Vagina (tissue), 2 donors: ENCODE measurements around the gene IL23R. TPM values are rescaled to one million over a fixed set of nuclear protein-coding genes. Genes with fewer than 3 reads are reported as not detected.
"Not testable (repeated sequence)": the region's sequence is repeated elsewhere in the genome, so short reads cannot be mapped to it uniquely, and the experiment has no call there.

ENCODE experiments used
- DNase-seq, 2 donors: peaks; one replicate each; pipeline ENCODE4 v3.0.0-alpha.2; 2017; ENCODE audit errors: extremely low spot score in 2 of 2
- H3K27ac ChIP-seq: fragments of 200-600 bp; sonication (generic); one replicate; pipeline ENCODE4 v1.5.1; 2019
- H3K27me3 ChIP-seq: fragments of 200-600 bp; sonication (generic); one replicate; pipeline ENCODE4 v1.5.1; 2019
- H3K36me3 ChIP-seq, 2 donors: fragments of 200-600 bp; sonication (generic); one replicate each; pipeline ENCODE4 v1.5.1; 2017 to 2019
- H3K4me1 ChIP-seq: fragments of 200-600 bp; sonication (generic); one replicate; pipeline ENCODE4 v1.5.1; 2019
- H3K4me3 ChIP-seq, 2 donors: fragments of 200-600 bp; sonication (generic); 1 replicate in 1 of 2; 2 replicates in 1 of 2; pipeline ENCODE4 v1.5.1; 2016 to 2019
- H3K9me3 ChIP-seq: fragments of 200-600 bp; sonication (generic); one replicate; pipeline ENCODE4 v1.5.1; 2019
- POLR2A ChIP-seq, 2 donors: fragments of 450-650 bp; IDR thresholded peaks; one replicate each; pipeline ENCODE4 v1.6.1; 2017; ENCODE audit warnings: antibody characterized with exemption in 2 of 2, mild to moderate bottlenecking in 2 of 2, moderate library complexity in 2 of 2
- POLR2AphosphoS5 ChIP-seq, 2 donors: sonication (generic); formaldehyde crosslinking; IDR thresholded peaks; one replicate each; pipeline ENCODE4 v1.9.0; 2017; ENCODE audit warnings: antibody characterized with exemption in 2 of 2, mild to moderate bottlenecking in 2 of 2, low read depth in 1 of 2; ENCODE audit not compliant: insufficient read depth in 1 of 2
- intact Hi-C: fragments of 100-400 bp; cut with DNase I; formaldehyde crosslinking; loops from one replicate; pipeline ENCODE4 v1.15.1; 2023
- total RNA-seq: library from RNA; depleted of rRNA; stranded (reverse); fragments of >200 nt; gene quantifications from one replicate; pipeline ENCODE4 v1.2.3, GENCODE V29; 2016
- TF ChIP-seq, protein P1 (sequence below), 3 experiments: fragments of 450-650 bp in 2 of 3; fragments of 200-600 bp in 1 of 3; sonication (generic) in 1 of 3; IDR thresholded peaks; one replicate each; pipeline ENCODE4 v1.5.1; 2017 to 2019; ENCODE audit warnings: antibody characterized with exemption in 3 of 3, mild to moderate bottlenecking in 2 of 3, moderate library complexity in 2 of 3

Gene IL23R
- total RNA-seq, 1 donor from 2014 or later: not detected

DNA sequence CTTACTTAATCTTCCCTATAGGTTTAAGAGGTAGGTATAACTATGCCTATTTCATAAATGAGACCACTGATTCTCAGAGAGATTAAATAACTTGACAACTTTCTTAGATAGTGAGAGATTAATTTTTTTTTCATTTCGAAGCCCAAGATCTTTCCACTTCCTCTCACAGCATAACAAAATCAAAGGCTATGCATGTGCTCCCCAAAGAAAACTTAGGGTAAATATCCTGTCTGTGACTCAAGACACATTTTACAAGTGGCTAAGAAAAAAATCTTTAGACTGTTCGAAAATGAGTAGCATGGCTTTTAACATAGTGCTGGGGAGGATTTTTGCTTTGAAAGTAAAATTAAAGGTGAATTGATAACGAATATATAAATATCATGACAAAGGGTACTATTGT, 23.3 kb upstream of the IL23R start:
- no peaks in the 10 kb centered on the region for H3K4me1 ChIP-seq
- no peak overlapping the region for H3K27ac ChIP-seq
- no peak for DNase-seq
- intact Hi-C loops: no loop called here
- no peaks in the 10 kb centered on the region for H3K9me3 ChIP-seq
- TF ChIP-seq POLR2AphosphoS5 (IDR thresholded peaks at IDR 0.05; ENCODE audit: insufficient read depth in 1 of 2, low read depth in 1 of 2): no peak
- no peaks in the 10 kb centered on the region for H3K36me3 ChIP-seq
- no peak overlapping the region for H3K4me3 ChIP-seq
- no peaks in the 10 kb centered on the region for H3K27me3 ChIP-seq

DNA sequence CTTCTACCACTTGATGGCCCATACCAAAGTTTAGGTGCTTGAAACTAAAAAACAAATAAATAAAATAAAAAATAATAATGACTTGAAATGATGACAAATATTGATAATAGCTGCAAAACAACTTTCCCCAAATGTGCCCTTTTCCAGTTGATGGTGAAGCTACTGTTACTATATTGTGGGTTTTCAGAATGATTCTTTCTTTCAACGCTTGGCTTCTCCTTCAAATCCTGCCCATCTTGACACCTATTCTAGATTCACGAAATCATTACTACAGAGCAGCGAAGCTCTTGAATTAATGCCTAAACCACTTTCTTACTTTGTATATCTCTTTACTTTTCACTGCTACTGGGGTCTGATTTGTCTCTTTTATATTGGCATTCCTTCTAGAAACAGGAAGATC, 22.3 kb upstream of the IL23R start:
- peaks cover 4% of the 10 kb centered on the region for H3K4me1 ChIP-seq
- no peak overlapping the region for H3K27ac ChIP-seq
- no peaks in the 10 kb centered on the region for H3K27me3 ChIP-seq
- TF ChIP-seq, protein P1, sequence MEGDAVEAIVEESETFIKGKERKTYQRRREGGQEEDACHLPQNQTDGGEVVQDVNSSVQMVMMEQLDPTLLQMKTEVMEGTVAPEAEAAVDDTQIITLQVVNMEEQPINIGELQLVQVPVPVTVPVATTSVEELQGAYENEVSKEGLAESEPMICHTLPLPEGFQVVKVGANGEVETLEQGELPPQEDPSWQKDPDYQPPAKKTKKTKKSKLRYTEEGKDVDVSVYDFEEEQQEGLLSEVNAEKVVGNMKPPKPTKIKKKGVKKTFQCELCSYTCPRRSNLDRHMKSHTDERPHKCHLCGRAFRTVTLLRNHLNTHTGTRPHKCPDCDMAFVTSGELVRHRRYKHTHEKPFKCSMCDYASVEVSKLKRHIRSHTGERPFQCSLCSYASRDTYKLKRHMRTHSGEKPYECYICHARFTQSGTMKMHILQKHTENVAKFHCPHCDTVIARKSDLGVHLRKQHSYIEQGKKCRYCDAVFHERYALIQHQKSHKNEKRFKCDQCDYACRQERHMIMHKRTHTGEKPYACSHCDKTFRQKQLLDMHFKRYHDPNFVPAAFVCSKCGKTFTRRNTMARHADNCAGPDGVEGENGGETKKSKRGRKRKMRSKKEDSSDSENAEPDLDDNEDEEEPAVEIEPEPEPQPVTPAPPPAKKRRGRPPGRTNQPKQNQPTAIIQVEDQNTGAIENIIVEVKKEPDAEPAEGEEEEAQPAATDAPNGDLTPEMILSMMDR (IDR thresholded peaks at IDR 0.05): no peak
- no peak for TF ChIP-seq POLR2A (IDR thresholded peaks at IDR 0.05)
- no peak for TF ChIP-seq POLR2AphosphoS5 (IDR thresholded peaks at IDR 0.05; ENCODE audit: insufficient read depth in 1 of 2, low read depth in 1 of 2)
- no peak for DNase-seq
- no peaks in the 10 kb centered on the region for H3K9me3 ChIP-seq
- intact Hi-C loops: no loop called here
- no peak overlapping the region for H3K4me3 ChIP-seq
- H3K36me3 ChIP-seq: no peaks in the 10 kb centered on the region

DNA sequence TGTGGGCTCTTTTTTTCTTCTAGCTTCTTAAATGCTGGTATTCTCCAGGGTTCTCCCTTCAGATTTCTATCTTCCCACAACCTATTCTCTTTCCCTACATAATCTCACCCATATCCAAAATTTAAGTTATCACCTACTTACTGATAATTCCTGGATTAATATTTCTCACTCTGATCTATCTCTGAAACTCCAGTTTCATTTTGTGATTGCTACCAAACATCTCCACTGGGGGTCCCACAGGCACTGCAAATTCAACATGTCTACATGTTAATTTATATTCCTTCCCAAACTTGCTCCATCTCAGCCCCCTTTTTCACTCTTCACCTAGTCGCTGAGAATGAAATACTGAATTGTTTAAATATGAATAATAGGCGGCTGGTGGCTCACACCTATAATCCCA, 21.6 kb upstream of the IL23R start:
- H3K27ac ChIP-seq: no peak overlapping the region
- intact Hi-C loops: loop anchor here (5.0 kb wide), 2 partner anchors 147 to 382 kb away; no protein-coding TSS in a partner anchor
- TF ChIP-seq, protein P1 (IDR thresholded peaks at IDR 0.05): no peak
- no peak for TF ChIP-seq POLR2AphosphoS5 (IDR thresholded peaks at IDR 0.05; ENCODE audit: insufficient read depth in 1 of 2, low read depth in 1 of 2)
- no peak for TF ChIP-seq POLR2A (IDR thresholded peaks at IDR 0.05)
- no peak for DNase-seq
- no peaks in the 10 kb centered on the region for H3K27me3 ChIP-seq
- H3K9me3 ChIP-seq: no peaks in the 10 kb centered on the region
- no peak overlapping the region for H3K4me3 ChIP-seq
- H3K36me3 ChIP-seq: no peaks in the 10 kb centered on the region
- peaks cover 5% of the 10 kb centered on the region for H3K4me1 ChIP-seq

- TF ChIP-seq, protein P1 (IDR thresholded peaks at IDR 0.05): no peak
- no peak for TF ChIP-seq POLR2AphosphoS5 (IDR thresholded peaks at IDR 0.05; ENCODE audit: insufficient read depth in 1 of 2, low read depth in 1 of 2)
- no peak for TF ChIP-seq POLR2A (IDR thresholded peaks at IDR 0.05)
- H3K4me3 ChIP-seq: no peak overlapping the region
Observed at GRCh38 chr1:67146101-67146500, 20.2 kb upstream of the IL23R start.

DNA sequence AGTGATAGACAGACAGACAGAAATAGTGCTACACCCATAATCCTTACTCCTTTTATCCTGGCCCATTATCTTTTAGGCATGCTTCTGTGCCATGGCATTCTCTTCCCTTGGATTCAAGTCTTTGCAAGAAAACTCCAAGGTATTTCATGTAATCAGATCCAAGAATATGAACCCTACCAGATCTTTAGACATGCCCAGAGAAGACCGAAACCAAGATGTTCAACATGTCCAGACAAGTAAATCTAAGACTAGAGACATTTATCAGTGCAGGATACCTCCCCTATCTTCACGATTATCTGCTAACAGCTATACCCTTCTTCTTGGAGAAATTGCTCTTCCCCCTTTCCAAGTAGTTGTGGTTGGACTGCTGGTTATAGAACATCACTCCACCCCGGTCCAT, 19.7 kb upstream of the IL23R start:
- TF ChIP-seq, protein P1 (IDR thresholded peaks at IDR 0.05): no peak
- TF ChIP-seq POLR2A (IDR thresholded peaks at IDR 0.05) (no peak), POLR2AphosphoS5 (IDR thresholded peaks at IDR 0.05; ENCODE audit: insufficient read depth in 1 of 2, low read depth in 1 of 2) (no peak)
- Histone ChIP-seq H3K27ac (no peak overlapping the region), H3K4me3 (no peak overlapping the region), H3K9me3 (no peaks in the 10 kb centered on the region), H3K27me3 (no peaks in the 10 kb centered on the region), H3K36me3 (no peaks in the 10 kb centered on the region), H3K4me1 (peaks cover 5% of the 10 kb centered on the region)
- intact Hi-C loops: loop anchor here (5.0 kb wide), 2 partner anchors 149 to 384 kb away; no protein-coding TSS in a partner anchor
- DNase-seq: no peak

More at GRCh38 chr1:67146101-67146500, 20.2 kb upstream of the IL23R start:
- H3K4me1 ChIP-seq: peaks cover 5% of the 10 kb centered on the region
- no peaks in the 10 kb centered on the region for H3K36me3 ChIP-seq
- H3K9me3 ChIP-seq: no peaks in the 10 kb centered on the region
- no peak for DNase-seq
- no peaks in the 10 kb centered on the region for H3K27me3 ChIP-seq
- no peak overlapping the region for H3K27ac ChIP-seq
- intact Hi-C loops: loop anchor here (5.0 kb wide), 2 partner anchors 149 to 384 kb away; no protein-coding TSS in a partner anchor

DNA sequence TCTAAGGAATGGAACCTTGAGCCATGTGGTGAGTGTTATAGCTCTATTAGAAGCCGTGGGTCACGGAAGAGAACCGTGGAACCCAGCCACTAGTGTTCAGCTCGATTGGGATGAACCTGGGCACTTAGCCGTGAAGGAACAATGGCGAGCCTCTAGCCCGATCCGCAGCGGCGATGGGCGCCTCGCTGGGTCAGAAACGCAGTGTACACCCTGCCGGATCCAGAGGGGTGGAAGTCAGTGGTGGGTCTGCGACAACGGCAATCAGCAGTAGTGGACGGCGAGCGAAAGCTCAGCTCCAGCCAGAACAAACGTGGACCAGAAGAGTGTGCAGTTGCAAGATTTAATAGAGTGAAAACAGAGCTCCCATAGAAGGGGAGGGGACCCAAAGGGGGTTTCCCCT, 18.3 kb upstream of the IL23R start:
- intact Hi-C loops: loop anchor here (5.0 kb wide), 2 partner anchors 151 to 386 kb away; no protein-coding TSS in a partner anchor
- H3K9me3 ChIP-seq, H3K4me3 ChIP-seq, DNase-seq, H3K27me3 ChIP-seq, H3K27ac ChIP-seq, H3K36me3 ChIP-seq, H3K4me1 ChIP-seq: not testable (repeated sequence)
